Measurements from ENCODE around the gene GUCY1A2.

The GUCY1A2 gene

GRCh38 chr11:106625566-106625965, 392.7 kb downstream of the GUCY1A2 start:
- peak; percentile 66 for DNase-seq

- peak; percentile 5 for DNase-seq
Observed at GRCh38 chr11:106624377-106624776, 393.9 kb downstream of the GUCY1A2 start.
